Activated T-cell treated with anti-CD3 and anti-CD28 coated beads for 48 hours (primary cell): ENCODE measurements around the gene PAOX.

Source experiments
- DNase-seq: peaks from one replicate; pipeline ENCODE4 v3.0.0-alpha.2; 2020; ENCODE audit warnings: low read depth

The PAOX gene

DNA sequence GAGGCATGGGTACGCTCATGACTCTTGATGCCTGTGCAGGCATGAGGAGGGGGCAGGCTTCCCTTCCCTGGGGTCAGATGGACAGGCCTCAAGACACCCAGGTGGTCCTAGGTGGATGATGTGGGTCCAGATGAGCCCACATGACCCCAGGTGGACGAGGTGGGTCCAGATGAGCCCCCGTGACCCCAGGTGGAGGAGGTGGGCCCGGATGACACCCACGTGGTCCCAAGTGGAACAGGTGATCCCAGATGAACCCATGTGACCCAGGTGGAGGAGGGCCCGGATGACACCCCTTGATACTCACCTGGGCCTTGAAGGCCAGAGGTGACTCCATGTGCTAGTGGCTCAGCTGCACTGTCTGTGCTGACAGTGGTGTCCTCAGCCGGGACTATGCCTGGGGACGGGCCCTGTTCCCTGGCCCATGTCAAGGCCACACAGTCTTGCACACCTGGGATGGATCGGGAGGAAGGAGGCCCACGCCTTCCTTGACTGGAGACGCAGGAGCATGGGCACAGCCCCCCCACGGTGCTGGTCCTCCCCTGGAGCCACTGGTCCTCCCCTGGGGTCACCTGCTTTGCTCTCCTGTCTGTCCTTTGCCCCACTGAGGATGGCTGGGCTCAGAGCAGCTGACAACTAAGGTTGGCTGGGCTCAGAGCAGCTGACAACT is 28.6 kb upstream of the PAOX start:
- no peak for DNase-seq

DNA sequence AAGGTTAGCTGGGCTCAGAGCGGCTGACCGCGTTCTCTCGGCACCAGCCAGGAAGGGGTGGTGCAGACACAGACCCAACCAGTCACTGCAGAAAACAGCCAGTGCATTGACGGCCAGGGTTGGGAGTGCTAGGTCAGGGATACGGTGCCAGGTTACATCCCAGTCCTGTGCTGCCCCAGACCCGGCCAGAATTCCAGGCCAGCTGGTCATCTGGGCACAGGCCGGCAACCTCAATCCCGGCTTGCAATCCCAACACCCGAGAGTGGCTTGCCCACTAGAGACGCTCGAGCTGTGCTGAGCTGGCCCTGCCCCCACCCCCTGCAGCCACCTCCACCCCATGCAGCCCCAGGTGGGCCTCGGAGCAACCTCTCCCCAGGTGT is 28.1 kb upstream of the PAOX start:
- DNase-seq = no peak

DNA sequence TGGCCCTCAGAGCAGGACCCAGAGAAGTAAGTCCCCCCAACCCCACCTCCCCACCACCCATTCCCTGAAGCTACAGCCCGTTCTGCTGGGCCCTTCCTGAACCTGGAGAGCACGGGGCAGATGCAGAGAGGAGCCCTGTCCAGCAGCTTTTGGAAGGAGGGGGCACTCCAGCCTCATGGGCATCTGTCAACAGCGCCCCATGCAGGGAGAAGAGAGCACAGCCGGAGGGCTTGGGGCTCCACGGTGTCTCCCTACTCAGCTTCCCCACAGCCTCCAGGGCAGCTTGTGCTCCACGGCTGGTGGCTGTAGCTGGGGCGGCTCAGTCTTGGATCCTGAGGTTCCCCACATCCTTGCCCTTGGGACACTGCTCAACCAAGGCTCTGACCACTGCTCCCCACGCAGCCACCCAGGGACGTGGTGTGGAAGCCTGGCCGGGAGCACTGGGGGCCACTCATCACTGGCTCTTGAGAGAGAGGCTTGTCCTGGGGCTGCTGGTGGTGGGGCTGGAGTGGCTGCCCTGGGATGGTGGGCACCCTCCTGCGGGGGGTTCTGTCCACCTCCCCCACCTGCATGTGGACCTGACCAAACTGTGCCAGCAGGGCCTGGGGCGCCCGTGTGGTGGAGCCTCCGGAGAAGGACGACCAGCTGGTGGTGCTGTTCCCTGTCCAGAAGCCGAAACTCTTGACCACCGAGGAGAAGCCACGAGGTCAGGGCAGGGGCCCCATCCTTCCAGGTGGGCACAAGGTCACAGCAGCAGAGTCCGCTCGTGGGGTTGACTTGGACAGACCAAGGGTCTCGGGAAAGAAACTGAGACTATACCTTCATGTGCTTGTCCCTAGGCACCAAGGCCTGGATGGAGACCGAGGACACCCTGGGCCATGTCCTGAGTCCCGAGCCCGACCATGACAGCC is 27.4 kb upstream of the PAOX start:
- no peak for DNase-seq

DNA sequence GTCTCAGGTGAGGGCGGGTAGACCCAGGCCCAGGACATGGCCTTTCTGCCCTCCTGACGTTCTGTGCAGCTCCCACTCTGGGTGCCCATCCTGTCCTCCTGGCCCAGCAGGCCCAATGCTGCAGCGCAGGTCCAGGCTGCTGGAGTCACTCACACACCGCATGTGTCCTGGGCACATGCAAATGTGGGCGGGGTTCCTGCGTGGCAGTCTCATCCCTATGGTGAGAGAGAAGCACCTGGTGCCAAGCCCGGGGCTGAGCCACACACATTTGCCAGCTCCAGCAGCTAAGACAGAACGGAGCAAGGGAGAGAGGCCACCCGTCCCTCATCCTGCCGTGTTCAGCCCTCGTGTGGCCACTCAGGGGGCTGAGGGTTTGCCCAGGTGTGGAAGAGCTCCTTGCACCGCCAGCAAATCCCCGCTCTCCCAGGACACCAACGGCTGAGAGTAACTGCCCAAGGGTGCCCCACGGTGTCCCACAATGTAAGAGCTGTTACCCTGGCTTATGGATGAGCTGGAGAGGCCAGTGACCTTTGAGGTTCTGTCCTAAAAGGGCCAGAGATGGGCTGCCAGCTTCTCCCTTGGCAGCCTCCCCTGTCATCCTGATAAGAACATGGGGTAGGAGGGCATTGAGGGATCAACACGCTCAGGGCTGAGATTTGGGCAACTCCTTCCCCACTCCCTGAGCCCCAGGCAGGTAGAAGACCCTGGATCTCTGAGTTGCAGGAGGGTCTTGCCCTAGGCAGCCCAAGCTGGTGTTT is 25.7 kb upstream of the PAOX start:
- no peak for DNase-seq

DNA sequence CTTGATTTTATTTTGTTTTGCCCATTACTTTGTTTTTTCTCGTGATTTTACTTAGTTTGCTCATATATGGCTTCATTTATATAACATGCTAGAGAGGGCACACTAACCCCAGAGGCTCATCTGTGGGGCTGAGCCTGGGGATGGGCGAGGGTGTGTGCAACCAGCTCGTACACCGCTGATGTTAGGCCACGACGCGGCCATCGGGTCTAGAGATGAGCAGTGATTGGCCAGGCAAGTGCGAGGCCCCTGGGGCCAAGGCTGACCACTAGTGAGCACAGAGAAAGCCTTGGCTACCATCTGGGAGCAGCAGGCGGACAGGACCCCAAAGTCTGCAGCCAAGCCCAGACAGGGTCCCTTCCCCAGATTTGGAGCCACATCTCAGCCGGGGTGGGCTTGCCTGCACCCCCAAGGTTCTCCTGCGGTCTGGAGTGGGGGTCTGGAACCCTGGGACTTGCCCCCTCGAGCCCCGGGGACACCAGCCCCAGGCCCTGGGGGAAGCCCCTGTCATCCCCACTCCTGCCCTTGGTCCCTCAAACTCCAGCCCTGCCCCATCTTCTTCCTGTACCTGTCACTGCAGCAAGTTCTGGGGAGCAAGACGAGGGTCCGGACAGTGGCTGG is 25.0 kb upstream of the PAOX start:
- DNase-seq = no peak

DNA sequence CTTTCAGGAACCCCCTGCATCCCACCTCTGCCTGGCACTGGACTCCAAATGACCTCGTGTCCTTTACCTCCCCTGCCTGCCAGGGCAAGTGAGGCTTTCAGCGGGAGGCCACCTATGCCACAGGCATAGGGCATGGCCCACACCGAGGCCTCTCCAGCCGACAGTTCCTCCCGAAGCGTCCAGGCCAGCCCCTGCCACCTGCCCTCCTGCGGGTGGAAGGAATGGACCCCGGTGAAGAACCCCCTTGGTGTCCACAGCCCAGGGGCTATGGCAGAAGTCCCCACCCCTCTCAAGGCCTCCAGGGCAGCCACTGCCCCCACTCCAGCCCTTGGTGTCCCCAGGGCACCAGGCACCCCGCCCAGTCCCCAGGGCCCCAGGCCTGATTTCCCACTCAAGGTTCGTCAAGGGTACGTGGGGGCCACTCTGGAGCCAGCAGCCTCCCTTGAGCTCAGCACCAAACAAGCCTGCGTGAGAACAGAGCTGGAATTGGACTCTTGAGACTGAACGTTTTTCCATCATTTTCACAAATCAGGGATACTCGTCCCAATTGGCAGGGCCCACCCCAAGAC is 24.3 kb upstream of the PAOX start:
- DNase-seq = no peak

DNA sequence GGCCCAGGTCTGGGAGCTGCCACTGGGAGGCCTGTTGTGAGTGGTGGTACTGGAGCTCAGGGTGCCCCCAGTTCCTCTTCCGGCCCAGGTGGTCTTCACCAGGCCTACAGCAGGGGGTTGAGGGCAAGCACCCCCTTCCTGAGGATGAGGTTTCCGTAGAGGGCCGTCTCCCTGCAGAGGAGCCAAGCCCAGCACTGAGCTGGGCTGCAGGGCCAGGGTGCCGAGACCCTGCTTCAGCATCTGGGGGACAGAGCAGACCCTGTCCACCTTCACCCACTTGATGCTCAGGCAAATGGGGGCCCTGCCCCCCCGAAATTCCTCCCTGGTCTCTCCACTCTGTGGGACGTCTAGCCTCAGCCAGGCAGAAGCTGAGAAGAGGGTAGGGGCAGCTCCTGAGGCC is 23.8 kb upstream of the PAOX start:
- DNase-seq = no peak

DNA sequence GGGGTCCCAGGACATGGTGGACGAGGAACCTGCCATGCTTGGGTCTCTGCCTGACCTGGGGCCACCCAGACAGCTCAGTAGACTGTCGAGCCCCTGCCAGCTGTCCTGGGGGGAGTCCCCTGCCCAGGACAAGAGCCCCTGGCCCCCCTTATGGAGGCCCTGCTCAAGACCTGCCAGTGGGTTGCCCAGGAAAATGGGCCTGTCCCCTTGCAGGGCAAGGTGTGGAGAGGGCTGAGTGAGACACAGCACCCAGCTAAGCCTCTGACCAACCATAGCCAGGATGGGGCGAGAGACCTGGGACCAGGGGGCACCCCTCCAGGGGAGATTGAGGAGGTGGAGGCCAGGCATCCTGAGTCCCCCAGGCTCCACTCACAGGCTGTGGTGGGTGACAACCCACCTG is 23.1 kb upstream of the PAOX start:
- DNase-seq = no peak

DNA sequence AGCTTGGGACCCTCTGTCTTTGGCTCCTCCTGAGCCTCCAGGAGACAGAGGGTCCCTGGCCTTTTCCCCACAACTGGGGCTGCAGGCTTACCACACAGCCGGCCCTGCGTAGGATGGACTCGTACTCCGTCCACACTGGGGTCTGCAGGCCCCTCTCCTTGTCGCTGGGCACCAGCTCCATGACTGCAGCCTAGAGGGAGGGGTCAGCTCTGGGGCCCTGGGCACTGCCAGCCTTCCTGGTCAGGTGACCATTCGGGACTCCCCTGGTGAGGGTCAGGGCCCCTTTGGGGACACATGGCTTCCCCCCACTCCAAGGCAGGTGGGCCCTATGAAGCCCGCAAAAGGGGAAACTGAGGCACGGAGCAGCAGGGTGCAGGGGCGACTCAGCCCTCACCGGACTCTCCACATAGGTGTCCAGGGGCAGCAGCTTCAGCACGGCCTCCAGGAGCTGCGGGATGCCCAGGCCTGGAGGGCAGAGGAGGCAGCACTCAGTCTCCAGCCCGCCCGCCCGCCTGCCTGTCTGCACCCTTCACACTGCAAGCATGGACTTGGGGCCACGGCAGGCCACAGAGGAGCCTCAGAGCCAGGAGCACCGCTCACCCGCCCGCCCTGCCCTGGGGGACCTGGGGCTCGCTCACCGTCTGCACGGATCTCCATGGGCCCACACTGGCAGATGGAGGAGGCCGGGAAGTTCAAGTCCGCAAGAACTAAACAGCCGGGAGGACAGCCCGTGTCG is 22.3 kb upstream of the PAOX start:
- no peak for DNase-seq

DNA sequence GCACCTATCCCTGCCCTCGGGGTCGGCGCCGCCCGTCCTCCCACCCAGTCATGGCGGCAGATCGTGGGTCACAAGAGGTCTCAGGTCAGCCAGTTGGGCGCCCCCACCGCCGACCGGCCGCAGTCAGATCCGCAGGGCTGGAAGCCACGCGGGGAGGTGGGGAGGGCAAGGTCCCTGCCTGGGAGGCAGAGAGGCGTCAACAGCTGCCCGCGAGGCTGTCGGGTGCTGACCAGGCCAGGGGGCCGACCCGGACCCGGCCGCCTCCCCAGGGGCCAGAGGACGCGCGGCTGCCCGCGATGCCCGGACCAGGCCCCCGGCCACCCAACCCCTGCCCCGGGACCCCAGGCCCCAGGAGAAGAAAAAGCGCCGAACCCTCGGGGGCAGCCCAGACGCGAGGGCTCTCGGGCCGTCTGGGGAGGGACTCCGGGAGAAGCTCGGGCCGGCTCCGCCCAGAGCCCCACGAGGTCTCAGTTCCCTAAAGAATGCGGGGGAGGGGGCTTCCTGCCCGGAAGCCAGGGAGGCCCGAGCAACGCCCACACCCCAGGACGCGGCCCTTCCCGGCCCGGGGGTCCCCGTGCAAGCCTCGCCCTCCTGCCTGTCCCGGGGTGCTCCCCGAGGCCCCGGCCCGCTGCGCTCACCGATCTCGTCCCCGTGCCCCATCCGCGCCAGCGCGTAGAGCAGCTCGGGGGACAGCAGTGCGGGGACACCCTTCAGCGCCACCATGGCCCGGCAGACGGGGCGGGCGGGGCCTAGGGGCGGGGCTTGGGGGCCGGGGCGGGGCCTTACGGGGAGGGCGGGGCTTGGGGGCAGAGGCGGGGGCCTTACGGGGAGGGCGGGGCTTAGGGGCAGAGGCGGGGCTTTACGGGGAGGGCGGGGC is 21.5 kb upstream of the PAOX start, which contains the start of gene FUOM:
FUOM (minus strand) TSS at position 735 of the 877 bp plus-strand sequence; CDS start at position 723, 12 bp downstream.
- peak; percentile 70 for DNase-seq

DNA sequence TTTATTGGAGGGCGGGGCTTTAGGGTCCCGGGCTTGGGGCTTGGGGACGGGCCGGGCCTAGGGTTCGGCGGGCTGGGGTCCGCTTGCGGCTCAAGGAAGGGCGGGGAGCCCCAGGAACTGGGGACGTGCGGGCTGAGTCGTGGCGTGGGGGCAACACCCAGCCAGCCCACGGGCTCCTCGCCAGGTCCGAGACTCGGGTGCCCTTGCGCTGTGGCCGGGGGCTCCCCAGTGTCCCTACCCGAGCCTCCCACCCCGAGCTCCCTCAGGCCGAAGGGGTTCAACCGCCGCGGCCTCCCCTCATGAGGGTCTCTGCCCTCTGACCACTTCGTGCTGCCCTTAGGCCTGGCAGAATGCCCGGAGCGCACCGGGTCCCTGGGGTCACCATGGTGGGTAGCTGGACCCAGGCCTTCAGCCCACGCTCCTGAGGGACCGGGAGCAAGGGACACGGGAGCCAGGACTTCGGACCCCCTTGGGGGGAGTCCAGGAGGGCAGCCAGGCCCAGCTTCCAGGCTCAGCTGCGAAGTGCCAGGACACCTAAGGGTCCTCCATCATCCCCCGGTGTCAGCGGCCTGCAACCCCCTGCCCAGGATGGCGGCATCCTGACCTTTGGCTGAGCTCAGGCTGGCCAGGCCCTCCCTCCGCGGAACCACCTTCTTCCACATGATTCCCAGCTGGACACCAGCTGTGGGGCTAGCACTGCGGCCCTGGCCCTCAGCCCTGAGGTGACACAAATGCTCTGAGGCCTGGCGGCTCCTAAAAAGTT is 20.7 kb upstream of the PAOX start:
- DNase-seq = no peak

DNA sequence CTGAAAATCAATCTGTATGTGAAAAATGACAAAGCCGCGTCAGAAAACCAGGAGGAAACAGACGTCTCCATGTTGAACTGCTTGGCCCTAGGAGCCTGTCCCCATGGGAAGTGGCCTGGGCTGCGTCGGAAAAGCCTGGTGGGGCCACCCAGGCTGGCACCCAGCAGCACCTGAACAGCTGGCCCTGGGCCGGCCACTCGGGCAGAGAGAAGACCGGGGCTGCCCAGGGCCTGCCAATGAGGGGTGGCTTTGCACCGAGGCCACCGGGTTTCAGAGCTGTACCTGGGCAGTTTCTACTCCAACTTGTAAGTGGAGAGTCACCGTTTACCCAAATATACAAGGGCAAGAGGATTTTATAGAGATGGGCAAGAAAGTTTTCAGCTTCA is 20.1 kb upstream of the PAOX start:
- DNase-seq = no peak

DNA sequence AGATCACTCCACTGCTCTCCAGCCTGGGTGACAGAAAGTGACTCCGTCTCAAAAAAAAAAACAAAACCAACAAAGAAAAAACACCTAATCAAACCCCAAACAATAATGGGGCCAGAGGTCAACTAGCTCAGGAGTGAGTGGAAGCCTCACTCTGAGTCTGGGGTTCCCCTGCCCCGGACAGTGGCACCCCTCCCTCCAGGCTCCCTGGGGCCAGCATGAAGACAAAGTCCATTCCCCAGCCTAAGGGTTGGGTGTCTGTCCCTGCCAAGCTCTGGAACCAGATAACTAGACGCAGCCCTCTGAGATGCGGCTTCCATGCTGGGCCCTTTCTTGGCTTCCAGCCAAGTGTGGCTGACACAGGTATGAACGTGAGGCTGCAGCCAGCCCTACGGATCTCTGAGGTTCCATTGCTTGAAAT is 19.5 kb upstream of the PAOX start:
- no peak for DNase-seq

DNA sequence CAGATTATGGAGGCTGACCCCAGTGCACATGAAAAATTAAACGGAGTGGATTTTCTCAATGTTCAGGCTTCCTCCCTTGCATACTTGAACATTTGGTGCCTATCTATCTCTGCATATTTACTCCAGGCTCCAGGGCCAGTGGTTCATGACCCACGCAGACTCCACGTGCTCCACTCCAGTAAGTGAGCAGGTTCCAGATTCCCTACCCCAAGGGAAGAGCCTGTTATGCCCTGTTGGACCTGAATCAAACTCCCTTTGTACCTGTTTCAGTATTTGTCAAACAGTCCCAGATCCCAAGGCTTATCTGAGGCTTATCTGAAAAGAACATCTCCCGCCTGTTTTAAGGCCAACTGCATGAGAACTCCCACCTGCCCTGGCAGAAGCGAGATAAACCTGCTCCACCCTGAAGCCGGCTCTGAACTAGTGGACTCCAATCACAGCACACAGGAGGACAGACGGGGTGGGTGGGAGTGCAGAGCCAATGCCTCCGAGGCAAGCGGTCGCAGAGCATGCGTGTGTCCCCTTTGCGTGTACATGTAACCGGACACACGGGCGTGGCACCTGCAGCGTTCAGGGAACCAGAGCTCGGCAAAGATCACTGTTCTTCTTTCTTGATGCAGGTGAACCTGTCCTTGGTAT is 19.0 kb upstream of the PAOX start:
- no peak for DNase-seq

DNA sequence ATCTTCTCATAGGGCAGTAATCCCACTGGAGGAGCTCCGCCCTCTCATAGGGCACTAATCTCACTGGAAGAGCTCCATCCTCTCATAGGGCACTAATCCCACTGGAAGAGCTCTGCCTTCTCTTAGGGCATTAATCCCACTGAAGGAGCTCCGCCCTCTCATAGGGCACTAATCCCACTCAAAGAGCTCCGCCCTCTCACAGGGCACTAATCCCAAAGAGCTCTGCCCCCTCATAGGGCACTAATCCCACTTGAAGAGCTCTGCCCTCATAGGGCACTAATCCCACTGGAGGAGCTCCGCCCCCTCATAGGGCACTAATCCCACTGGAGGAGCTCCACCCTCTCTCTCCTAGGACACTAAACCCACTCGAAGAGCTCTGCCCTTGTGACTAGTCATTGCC is 17.8 kb upstream of the PAOX start:
- DNase-seq = no peak

DNA sequence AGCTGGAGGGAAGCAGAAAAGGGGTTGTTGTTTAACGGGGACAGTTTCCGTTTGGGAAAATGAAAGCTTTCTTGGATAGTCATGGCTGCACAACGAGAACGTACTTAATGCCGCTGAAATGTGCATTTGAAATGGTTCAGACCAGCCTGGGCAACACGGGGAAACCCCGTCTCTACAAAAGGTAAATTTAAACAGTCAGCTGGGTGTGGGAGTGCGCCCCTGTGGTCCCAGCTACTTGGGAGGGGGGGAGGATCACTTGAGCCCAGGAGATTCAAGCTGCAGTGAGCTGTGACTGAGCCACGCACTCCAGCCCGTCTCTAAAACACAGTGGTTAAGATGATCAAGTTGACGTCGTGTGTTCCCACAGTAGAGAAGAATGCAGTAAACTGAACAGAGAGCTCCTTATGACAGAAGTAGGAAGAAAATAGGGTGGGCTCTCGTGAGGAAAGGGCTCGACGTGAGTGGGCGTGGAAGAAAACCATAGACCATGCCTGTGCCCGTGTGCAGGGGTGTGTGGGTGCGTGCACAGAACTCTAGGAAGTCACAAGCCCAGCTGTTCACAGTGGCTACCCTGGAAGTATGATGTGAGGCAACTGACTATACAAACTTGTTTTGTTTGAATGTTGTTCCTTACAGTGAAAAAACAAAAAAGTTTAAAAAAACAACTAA is 17.2 kb upstream of the PAOX start:
- DNase-seq = no peak

DNA sequence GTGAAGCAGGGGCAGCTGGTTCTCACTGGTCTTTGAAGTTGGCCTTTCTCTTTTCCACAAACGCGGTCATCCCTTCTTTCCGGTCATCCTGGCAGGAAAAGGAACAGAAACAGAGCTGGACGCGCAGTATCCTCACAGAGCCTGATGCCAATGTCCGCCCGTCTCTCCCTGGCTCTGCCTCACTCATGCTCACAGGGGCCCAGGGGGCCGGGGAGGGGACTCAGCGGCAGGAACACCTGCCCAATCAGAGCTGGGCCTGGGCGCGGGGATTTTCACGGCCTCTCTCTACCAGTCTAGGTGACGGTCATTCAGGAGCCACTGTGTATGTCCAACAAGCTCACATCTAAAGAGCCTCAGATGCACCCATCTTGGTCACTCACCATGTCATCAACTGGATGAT is 16.2 kb upstream of the PAOX start:
- DNase-seq = no peak

DNA sequence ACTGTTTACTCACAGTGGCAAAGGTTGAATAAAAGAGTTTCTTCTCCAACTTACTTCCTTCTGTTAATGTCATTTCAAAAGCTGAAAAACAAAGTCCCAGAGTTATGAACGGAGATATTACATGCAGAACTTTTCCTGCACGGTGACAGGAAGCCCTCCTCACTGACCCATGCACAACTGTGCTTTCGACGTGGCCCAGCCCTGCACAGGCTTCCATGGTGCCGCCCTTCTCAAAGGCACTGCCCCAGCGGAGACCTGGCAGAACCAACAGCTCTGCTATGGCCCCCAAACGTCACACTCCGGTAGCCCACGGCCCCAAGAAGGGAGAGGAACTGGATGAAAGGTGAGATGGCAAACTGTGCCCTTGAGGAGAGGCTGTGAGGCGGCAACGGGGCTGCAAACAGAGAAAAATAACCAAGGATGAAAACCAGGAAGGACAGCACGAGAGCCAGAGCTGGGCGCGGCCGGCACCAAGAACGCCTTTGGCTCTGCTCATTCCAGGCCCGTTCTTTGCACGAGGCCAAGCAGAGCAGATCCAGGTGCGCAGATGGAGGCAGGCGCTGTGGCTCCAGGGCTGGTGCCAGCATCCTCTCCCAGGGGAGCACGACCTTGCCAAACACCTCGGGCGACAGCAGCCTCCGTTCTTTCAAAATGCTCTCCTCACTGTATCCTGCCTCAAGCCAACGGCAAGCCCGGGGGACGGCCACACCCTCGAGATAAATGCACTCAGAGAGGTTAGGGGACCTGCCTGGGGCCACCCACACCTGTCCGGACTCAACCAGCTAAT is 14.2 kb upstream of the PAOX start:
- DNase-seq = no peak
